ENCODE measurements around the gene MED8.

The MED8 gene

GRCh38 chr1:43381612-43382011 lies 8.0 kb downstream of the MED8 start:
- Histone ChIP-seq H3K4me1 (ENCODE audit: insufficient read depth, low read length, severe bottlenecking) (no peaks in the 10 kb centered on the region), H3F3A (ENCODE audit: insufficient read depth, low read length) (no peaks in the 10 kb centered on the region), H3K36me3 (ENCODE audit: insufficient read depth, low read length) (peaks cover 54% of the 10 kb centered on the region)

GRCh38 chr1:43379476-43379875 lies 10.1 kb downstream of the MED8 start:
- Histone ChIP-seq H3K4me2 (ENCODE audit: low read length) (no peak overlapping the region), H2AFZ (ENCODE audit: low read length) (no peak overlapping the region), H3F3A (ENCODE audit: insufficient read depth, low read length) (no peaks in the 10 kb centered on the region), H3K36me3 (ENCODE audit: insufficient read depth, low read length) (peaks cover 32% of the 10 kb centered on the region), H3K4me3 (ENCODE audit: low read depth, low read length, poor library complexity, severe bottlenecking) (no peak overlapping the region), H3K27ac (ENCODE audit: low read depth, low read length, poor library complexity, severe bottlenecking) (no peak overlapping the region), H3K4me1 (ENCODE audit: insufficient read depth, low read length, severe bottlenecking) (no peaks in the 10 kb centered on the region), H4K20me1 (ENCODE audit: insufficient read depth, low read length) (no peaks in the 10 kb centered on the region), H3K27me3 (ENCODE audit: insufficient read depth, low read length) (no peaks in the 10 kb centered on the region), H3K79me2 (ENCODE audit: insufficient read depth, low read length) (no peaks in the 10 kb centered on the region), H3K9me2 (ENCODE audit: low read depth, low read length) (no peaks in the 10 kb centered on the region), H3K9ac (ENCODE audit: low read length) (no peak overlapping the region), H3K9me3 (ENCODE audit: low read length) (no peaks in the 10 kb centered on the region)
- TF ChIP-seq CTCF (IDR thresholded peaks at IDR 0.05; ENCODE audit: low read length) (no peak), EZH2 (IDR thresholded peaks at IDR 0.05; ENCODE audit: borderline replicate concordance, low read length) (no peak)

More at GRCh38 chr1:43381612-43382011, 8.0 kb downstream of the MED8 start:
- no peak overlapping the region for H3K27ac ChIP-seq (ENCODE audit: low read depth, low read length, poor library complexity, severe bottlenecking)
- H2AFZ ChIP-seq (ENCODE audit: low read length): no peak overlapping the region
- H3K9me3 ChIP-seq (ENCODE audit: low read length): no peaks in the 10 kb centered on the region
- H3K4me2 ChIP-seq (ENCODE audit: low read length): no peak overlapping the region
- H3K9me2 ChIP-seq (ENCODE audit: low read depth, low read length): no peaks in the 10 kb centered on the region
- H3K9ac ChIP-seq (ENCODE audit: low read length): no peak overlapping the region
- TF ChIP-seq CTCF (IDR thresholded peaks at IDR 0.05; ENCODE audit: low read length): no peak
- TF ChIP-seq EZH2 (IDR thresholded peaks at IDR 0.05; ENCODE audit: borderline replicate concordance, low read length): no peak
- H3K4me3 ChIP-seq (ENCODE audit: low read depth, low read length, poor library complexity, severe bottlenecking): no peak overlapping the region
- no peaks in the 10 kb centered on the region for H4K20me1 ChIP-seq (ENCODE audit: insufficient read depth, low read length)
- H3K27me3 ChIP-seq (ENCODE audit: insufficient read depth, low read length): no peaks in the 10 kb centered on the region
- no peaks in the 10 kb centered on the region for H3K79me2 ChIP-seq (ENCODE audit: insufficient read depth, low read length)

- H3K27ac ChIP-seq (ENCODE audit: low read depth, low read length, poor library complexity, severe bottlenecking): no peak overlapping the region
- no peak overlapping the region for H3K9ac ChIP-seq (ENCODE audit: low read length)
- no peaks in the 10 kb centered on the region for H3K9me2 ChIP-seq (ENCODE audit: low read depth, low read length)
- H3K4me3 ChIP-seq (ENCODE audit: low read depth, low read length, poor library complexity, severe bottlenecking): no peak overlapping the region
- no peaks in the 10 kb centered on the region for H3F3A ChIP-seq (ENCODE audit: insufficient read depth, low read length)
- TF ChIP-seq CTCF (IDR thresholded peaks at IDR 0.05; ENCODE audit: low read length): no peak
- peaks cover 16% of the 10 kb centered on the region for H3K36me3 ChIP-seq (ENCODE audit: insufficient read depth, low read length)
- no peaks in the 10 kb centered on the region for H3K79me2 ChIP-seq (ENCODE audit: insufficient read depth, low read length)
- H3K27me3 ChIP-seq (ENCODE audit: insufficient read depth, low read length): no peaks in the 10 kb centered on the region
- no peaks in the 10 kb centered on the region for H4K20me1 ChIP-seq (ENCODE audit: insufficient read depth, low read length)
- H3K4me2 ChIP-seq (ENCODE audit: low read length): no peak overlapping the region
- H3K4me1 ChIP-seq (ENCODE audit: insufficient read depth, low read length, severe bottlenecking): no peaks in the 10 kb centered on the region
- no peaks in the 10 kb centered on the region for H3K9me3 ChIP-seq (ENCODE audit: low read length)
- no peak overlapping the region for H2AFZ ChIP-seq (ENCODE audit: low read length)
Observed at GRCh38 chr1:43377831-43378230, 11.8 kb downstream of the MED8 start.

Data from OCI-LY1 (cell line).